Sigmoid colon (tissue), 4 donors: Measurements from ENCODE around the gene PIP4K2C.

Source experiments
- EP300 ChIP-seq, 4 donors: sonication (generic); formaldehyde crosslinking; IDR thresholded peaks; one replicate each; pipeline ENCODE4 v1.6.1; 2017; ENCODE audit warnings: antibody characterized with exemption in 4 of 4
- POLR2AphosphoS5 ChIP-seq, 4 donors: sonication (generic); formaldehyde crosslinking; IDR thresholded peaks; one replicate each; pipeline ENCODE4 v1.6.1; 2017; ENCODE audit warnings: antibody characterized with exemption in 4 of 4
- TF ChIP-seq, protein P1 (sequence below), 4 experiments: fragments of 450-650 bp in 3 of 4; fragments of 200-600 bp in 1 of 4; IDR thresholded peaks; one replicate each; pipeline ENCODE4 v1.5.1; 2016 to 2019; ENCODE audit warnings: antibody characterized with exemption in 4 of 4, mild to moderate bottlenecking in 3 of 4, moderate library complexity in 2 of 4

DNA sequence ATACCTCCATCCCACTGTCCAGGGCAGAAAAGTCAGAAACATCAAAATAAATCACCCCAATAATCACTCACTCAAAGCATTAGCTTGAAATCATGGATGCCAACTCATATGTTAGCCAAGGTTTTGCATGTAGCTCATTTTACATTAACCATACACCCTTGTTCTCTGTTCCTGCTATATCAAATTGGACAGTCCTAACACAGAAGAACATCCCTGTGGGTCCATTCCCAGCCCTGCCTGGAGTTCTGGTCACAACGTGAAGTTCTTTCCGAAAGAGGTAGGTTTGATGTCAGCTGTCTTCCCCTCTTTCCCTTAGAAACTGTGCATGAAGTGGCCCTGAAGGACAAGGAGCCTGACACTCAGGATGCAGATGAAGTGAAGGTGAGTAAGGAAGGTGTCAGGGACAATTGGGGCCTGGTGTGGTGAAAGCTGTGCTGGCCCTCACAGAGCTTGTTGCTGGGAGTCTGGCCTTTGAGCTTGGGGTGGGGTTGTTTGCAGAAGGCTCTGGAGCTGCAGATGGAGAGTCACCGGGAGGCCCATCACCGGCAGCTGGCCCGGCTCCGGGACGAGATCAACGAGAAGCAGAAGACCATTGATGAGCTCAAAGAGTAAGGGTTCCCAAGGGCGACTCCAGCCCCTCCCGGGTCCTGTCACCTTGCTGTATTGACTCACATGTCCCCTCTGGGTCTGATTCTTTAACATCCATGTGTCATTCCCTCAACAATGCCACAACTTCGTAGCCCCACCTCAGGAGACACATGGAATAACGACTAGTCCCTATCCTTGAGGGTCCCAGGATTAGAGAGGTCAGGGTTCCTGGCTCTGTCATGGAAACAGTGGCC is 15.0 kb upstream of the PIP4K2C start:
- TF ChIP-seq, protein P1, sequence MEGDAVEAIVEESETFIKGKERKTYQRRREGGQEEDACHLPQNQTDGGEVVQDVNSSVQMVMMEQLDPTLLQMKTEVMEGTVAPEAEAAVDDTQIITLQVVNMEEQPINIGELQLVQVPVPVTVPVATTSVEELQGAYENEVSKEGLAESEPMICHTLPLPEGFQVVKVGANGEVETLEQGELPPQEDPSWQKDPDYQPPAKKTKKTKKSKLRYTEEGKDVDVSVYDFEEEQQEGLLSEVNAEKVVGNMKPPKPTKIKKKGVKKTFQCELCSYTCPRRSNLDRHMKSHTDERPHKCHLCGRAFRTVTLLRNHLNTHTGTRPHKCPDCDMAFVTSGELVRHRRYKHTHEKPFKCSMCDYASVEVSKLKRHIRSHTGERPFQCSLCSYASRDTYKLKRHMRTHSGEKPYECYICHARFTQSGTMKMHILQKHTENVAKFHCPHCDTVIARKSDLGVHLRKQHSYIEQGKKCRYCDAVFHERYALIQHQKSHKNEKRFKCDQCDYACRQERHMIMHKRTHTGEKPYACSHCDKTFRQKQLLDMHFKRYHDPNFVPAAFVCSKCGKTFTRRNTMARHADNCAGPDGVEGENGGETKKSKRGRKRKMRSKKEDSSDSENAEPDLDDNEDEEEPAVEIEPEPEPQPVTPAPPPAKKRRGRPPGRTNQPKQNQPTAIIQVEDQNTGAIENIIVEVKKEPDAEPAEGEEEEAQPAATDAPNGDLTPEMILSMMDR (IDR thresholded peaks at IDR 0.05), result no peak
- TF ChIP-seq EP300 (IDR thresholded peaks at IDR 0.05), result no peak
- TF ChIP-seq POLR2AphosphoS5 (IDR thresholded peaks at IDR 0.05), result no peak
